GM19238 (cell line): ENCODE data around the gene TAB2.
"Not testable (repeated sequence)": the region's sequence is repeated elsewhere in the genome, so short reads cannot be mapped to it uniquely, and the experiment has no call there.

ENCODE experiments used
- DNase-seq: peaks from one replicate; pipeline ENCODE4 v3.0.0; 2011; ENCODE audit warnings: low spot score; ENCODE audit not compliant: insufficient read length

The TAB2 gene

DNA sequence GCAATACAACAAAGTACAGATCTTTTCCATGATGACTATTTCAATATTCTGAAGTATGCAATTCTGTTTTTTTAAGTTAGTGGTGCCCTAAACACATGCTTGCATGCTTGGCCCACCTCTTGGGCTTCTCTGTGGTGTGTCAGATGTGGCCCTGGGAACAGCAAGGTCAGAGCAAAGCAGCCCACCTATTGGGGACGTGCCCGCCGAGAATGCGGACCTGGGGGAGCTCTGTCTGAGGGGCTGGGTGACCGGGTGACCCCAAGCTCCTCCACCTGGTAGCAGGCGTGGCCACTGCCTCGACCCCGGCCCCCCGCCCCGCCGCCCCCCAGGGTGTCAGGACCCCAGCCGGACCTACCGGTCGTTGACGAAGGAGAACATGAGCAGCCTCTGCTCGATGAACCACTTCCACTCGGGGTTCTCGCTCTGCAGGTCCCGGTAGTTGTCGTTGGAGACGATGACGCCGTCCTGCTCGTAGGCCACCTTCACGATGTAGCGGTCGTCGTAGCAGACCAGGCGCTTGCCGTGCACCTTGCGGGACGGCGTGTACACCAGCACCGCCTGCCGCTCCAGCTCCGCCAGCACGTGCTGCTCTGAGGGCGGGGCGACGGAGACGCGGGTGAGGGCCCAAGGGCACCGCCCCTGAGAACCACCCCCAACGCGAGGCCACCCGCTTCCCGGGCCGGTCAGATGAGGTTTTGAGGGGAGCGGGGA, 139.0 kb downstream of the TAB2 start:
- no peak for DNase-seq

DNA sequence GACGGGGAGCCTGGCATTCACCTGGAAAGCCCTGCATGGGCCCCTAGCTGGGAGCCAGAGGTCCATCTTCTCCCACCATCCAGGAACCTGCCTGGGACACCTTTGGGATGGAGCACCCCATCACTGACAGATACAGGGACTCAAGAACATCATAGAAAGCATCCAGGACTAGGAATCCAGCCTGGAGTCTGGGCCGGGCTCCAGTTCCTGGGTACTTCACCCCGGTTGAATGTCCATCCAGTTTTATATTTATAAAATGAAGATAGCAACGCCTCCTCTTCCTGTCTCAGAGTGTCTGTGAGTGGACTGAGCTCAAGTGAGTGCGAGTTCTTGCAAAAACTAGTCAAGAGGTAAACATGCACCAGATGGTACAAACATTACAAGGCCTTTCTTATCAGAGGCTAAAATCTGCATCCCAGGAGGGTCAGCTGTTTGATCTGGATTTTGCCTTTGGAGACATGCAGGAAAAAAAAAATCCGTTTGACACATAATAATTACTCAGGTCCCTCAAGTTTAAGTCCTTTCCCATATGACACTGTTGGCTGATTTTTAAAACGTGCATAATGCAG, 139.9 kb downstream of the TAB2 start:
- no peak for DNase-seq

DNA sequence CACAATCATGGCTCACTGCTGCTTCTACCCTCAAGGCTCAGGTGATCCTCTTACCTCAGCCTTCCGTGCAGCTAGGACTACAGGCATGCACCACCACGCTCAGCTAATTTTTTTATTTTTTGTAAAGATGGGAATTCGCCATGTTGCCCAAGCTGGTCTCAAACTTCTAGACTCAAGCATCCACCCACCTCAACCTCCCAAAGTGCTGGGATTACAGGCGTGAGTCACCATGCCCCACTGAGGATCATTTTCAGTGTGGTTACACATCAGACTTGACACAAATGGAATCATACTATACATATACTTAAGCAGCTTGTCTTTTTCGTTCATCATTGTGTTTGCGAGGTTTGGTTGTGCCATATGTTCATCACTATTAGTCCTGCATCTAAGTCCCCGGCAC, 140.7 kb downstream of the TAB2 start:
- no peak for DNase-seq

DNA sequence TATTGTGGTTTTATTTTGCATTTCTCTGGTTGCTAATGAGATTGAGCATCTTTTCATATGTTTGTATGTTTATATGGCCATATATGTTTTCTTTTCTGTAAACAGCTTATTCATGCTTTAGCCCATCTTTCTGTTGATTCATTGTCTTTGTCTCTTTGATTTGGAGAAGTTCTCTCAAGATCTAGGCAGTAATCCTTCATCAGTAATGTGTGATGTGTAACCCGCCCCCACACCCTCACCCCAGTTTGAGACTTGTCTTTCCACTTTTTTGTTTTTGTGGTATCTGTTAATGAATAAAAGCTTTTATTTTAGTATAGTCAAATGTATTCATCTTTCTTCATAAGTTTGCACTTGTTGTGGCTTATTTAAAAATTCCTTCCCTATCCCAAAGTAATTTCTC, 141.3 kb downstream of the TAB2 start:
- no peak for DNase-seq

DNA sequence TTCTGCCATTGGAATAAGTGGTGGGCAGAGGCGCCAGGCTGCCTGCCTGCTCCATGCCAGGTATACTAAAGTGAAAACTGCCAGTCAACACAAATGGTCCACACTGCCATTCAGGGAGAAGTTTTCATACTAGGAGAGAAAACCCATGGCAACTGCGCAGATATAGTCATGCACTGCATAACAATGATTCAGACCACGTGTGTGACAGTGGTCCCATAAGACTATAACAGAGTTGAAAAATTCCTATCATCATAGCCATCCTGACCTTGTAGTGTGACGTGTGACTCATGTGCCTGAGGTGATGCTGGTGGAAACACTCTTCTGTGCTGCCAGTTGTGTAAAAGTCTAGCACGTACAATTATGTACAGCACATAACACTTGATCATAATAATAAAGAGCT, 142.2 kb downstream of the TAB2 start:
- no peak for DNase-seq

DNA sequence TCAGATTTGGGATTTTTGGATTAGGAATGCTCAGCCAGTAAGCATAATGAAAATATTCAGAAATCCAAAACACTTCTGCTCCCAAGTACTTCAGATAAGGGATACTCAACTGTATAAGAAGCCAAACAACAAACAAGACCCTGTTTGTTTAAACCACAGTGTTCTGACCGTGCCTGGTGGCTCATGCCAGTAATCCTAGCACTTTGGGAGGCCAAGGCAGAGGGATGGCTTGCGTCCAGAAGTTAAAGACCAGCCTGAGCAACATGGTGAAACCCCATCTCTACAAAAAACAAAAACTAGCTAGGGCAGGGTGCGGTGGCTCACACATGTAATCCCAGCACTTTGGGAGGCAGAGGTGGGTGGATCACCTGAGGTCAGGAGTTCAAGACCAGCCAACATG, 142.7 kb downstream of the TAB2 start:
- DNase-seq = not testable (repeated sequence)
